Lung microvascular endothelial cell (primary cell): Measurements from ENCODE around the gene CLPTM1. TPM values are rescaled to one million over a fixed set of nuclear protein-coding genes. Genes with fewer than 3 reads are reported as not detected.
"Not testable (repeated sequence)": the region's sequence is repeated elsewhere in the genome, so short reads cannot be mapped to it uniquely, and the experiment has no call there.

Experiments used
- DNase-seq, 2 donors: peaks; one replicate each; pipeline versions ENCODE4 v3.0.0 to v3.0.0-alpha.2; 2010; ENCODE audit warnings: low read depth in 2 of 2
- total RNA-seq: library from RNA; depleted of rRNA; stranded (reverse); fragments of >200 nt; gene quantifications from 2 replicates; pipeline ENCODE4 v1.2.1, GENCODE V29; 2014

The CLPTM1 gene, protein sequence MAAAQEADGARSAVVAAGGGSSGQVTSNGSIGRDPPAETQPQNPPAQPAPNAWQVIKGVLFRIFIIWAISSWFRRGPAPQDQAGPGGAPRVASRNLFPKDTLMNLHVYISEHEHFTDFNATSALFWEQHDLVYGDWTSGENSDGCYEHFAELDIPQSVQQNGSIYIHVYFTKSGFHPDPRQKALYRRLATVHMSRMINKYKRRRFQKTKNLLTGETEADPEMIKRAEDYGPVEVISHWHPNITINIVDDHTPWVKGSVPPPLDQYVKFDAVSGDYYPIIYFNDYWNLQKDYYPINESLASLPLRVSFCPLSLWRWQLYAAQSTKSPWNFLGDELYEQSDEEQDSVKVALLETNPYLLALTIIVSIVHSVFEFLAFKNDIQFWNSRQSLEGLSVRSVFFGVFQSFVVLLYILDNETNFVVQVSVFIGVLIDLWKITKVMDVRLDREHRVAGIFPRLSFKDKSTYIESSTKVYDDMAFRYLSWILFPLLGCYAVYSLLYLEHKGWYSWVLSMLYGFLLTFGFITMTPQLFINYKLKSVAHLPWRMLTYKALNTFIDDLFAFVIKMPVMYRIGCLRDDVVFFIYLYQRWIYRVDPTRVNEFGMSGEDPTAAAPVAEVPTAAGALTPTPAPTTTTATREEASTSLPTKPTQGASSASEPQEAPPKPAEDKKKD
- total RNA-seq: 29.2 and 46.6 TPM in 2 replicates

DNA sequence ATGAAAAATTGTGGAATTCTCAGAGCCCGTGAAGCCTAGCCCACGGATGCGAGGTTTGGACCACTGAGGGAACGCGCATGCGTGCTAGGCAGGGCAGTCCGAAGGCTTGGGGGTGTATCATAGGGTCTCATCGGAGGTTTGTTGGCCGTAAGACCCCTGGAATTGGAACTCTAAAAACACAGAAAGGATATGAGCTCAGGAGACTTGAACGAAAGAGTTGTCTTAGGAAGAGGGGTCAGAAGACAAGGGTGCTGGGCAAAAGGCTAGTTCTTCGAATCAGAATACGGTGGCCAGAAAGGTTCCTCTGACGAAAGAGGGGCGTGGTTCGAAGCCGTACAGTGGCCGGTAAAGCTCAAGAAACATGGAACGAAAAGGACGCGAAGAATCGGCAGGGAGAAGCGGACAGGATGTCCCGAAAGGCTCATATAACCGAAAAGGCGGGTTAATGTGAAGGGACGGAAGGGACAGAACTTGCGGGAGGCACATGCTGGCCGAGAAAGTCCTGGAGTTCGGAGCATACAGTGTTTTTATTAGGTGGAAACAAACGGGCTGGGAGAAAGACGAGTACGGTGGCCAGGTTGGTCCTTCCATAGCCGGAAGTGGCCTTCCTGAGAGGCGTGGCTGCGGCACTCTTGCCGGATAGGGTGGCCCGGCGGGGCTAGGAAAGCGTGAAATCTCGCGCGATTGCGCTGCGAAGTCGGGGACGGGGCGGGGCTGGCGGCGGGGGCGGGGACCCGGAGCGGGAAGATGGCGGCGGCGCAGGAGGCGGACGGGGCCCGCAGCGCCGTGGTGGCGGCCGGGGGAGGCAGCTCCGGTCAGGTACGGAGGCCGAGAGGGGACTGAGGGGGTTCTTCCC, at the start of gene CLPTM1:
Gene CLPTM1 (plus strand): TSS at position 732 of the 856 bp plus-strand sequence. CDS start 16 bp downstream, at position 748.
- peak; percentile 98 to 99 for DNase-seq

DNA sequence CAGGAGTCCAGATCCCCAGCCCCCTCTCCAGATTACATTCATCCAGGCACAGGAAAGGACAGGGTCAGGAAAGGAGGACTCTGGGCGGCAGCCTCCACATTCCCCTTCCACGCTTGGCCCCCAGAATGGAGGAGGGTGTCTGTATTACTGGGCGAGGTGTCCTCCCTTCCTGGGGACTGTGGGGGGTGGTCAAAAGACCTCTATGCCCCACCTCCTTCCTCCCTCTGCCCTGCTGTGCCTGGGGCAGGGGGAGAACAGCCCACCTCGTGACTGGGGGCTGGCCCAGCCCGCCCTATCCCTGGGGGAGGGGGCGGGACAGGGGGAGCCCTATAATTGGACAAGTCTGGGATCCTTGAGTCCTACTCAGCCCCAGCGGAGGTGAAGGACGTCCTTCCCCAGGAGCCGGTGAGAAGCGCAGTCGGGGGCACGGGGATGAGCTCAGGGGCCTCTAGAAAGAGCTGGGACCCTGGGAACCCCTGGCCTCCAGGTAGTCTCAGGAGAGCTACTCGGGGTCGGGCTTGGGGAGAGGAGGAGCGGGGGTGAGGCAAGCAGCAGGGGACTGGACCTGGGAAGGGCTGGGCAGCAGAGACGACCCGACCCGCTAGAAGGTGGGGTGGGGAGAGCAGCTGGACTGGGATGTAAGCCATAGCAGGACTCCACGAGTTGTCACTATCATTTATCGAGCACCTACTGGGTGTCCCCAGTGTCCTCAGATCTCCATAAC, 49.6 kb upstream of the CLPTM1 start, which contains the start of gene APOE:
Gene APOE (plus strand): TSS at position 360 of the 724 bp plus-strand sequence. CDS start 829 bp downstream, outside the sequence.
- no peak for DNase-seq

DNA sequence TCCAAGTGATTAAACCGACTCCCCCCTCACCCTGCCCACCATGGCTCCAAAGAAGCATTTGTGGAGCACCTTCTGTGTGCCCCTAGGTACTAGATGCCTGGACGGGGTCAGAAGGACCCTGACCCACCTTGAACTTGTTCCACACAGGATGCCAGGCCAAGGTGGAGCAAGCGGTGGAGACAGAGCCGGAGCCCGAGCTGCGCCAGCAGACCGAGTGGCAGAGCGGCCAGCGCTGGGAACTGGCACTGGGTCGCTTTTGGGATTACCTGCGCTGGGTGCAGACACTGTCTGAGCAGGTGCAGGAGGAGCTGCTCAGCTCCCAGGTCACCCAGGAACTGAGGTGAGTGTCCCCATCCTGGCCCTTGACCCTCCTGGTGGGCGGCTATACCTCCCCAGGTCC, 47.6 kb upstream of the CLPTM1 start:
- DNase-seq: no peak

DNA sequence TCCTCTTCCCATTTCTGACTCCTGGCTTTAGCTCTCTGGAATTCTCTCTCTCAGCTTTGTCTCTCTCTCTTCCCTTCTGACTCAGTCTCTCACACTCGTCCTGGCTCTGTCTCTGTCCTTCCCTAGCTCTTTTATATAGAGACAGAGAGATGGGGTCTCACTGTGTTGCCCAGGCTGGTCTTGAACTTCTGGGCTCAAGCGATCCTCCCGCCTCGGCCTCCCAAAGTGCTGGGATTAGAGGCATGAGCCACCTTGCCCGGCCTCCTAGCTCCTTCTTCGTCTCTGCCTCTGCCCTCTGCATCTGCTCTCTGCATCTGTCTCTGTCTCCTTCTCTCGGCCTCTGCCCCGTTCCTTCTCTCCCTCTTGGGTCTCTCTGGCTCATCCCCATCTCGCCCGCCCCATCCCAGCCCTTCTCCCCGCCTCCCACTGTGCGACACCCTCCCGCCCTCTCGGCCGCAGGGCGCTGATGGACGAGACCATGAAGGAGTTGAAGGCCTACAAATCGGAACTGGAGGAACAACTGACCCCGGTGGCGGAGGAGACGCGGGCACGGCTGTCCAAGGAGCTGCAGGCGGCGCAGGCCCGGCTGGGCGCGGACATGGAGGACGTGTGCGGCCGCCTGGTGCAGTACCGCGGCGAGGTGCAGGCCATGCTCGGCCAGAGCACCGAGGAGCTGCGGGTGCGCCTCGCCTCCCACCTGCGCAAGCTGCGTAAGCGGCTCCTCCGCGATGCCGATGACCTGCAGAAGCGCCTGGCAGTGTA, 46.9 kb upstream of the CLPTM1 start:
- DNase-seq: no peak

DNA sequence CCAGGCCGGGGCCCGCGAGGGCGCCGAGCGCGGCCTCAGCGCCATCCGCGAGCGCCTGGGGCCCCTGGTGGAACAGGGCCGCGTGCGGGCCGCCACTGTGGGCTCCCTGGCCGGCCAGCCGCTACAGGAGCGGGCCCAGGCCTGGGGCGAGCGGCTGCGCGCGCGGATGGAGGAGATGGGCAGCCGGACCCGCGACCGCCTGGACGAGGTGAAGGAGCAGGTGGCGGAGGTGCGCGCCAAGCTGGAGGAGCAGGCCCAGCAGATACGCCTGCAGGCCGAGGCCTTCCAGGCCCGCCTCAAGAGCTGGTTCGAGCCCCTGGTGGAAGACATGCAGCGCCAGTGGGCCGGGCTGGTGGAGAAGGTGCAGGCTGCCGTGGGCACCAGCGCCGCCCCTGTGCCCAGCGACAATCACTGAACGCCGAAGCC, 46.3 kb upstream of the CLPTM1 start:
- no peak for DNase-seq

DNA sequence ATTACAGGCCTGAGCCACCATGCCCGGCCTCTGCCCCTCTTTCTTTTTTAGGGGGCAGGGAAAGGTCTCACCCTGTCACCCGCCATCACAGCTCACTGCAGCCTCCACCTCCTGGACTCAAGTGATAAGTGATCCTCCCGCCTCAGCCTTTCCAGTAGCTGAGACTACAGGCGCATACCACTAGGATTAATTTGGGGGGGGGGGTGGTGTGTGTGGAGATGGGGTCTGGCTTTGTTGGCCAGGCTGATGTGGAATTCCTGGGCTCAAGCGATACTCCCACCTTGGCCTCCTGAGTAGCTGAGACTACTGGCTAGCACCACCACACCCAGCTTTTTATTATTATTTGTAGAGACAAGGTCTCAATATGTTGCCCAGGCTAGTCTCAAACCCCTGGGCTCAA, 45.4 kb upstream of the CLPTM1 start:
- no peak for DNase-seq

DNA sequence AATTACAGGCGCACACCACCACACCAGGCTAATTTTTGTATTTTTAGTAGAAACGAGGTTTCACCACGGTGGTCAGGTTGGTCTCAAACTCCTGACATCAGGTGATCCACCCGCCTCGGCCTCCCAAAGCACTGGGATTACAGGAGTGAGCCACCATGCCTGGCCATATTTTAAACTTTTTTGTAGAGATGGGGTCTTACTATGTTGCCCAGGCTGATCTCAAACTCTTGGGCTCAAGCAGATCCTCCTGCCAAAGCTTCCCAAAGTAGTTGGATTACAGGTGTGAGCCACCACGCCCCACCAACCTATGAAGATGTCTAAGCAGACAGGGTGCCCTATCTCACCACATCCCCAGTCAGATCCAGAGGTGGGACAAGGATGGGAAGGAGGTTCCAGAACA, 43.3 kb upstream of the CLPTM1 start:
- not testable (repeated sequence) for DNase-seq

DNA sequence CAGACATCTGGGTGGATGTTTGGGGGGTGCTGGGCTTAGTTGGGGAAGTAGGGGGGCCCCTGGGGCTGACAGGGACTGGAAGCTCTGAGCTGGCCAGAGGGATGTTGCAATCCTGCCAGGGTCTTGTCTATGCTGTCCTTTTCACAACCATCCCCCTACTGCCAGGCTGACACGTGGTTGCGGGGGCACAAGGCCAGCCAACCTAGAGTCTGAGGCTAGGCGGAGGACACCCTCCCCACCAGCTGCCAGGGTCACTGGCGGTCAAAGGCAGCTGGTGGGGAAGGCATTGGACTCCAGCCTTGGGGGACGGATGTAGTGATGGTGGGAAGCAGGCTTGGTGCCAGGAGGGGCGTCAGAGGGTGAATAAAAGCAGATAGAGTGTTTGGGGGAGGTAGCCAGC, 42.3 kb upstream of the CLPTM1 start:
- no peak for DNase-seq

DNA sequence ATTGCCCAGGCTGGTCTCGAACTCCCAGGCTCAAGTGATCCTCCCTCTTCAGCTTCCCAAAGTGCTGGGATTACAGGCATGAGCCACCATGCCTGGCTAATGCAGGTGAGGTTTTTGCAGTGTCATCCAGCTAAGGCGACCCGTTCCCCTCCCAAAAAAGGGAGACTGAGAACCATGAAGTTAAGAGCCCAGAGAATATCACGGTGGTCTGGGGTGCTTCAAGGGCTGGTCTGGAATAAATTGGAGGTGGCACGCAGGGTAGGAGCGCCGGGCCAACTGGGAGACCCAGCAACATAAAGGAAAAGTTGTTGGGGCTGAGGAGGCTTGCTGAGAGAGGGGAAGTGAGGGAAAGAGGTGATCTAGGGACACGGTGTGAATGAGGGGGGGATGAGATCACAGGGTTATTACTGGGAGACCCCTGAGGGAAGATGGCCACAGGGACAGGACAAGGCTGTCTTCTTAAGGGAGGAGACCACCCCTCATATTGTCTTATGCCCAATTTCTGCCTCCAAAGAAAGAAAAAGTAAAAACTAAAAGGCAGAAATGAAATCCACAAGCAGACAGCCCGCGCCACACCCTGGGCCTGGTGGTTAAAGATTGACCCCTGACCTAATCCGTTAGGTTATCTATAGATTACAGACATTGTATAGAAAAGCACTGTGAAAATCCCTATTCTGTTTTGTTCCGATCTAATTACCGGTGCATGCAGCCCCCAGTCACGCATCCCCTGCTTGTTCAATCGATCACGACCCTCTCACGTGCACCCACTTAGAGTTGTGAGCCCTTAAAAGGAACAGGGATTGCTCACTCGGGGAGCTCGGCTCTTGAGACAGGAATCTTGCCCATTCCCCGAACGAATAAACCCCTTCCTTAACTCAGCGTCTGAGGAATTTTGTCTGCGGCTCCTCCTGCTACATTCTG, 41.4 kb upstream of the CLPTM1 start:
- not testable (repeated sequence) for DNase-seq

DNA sequence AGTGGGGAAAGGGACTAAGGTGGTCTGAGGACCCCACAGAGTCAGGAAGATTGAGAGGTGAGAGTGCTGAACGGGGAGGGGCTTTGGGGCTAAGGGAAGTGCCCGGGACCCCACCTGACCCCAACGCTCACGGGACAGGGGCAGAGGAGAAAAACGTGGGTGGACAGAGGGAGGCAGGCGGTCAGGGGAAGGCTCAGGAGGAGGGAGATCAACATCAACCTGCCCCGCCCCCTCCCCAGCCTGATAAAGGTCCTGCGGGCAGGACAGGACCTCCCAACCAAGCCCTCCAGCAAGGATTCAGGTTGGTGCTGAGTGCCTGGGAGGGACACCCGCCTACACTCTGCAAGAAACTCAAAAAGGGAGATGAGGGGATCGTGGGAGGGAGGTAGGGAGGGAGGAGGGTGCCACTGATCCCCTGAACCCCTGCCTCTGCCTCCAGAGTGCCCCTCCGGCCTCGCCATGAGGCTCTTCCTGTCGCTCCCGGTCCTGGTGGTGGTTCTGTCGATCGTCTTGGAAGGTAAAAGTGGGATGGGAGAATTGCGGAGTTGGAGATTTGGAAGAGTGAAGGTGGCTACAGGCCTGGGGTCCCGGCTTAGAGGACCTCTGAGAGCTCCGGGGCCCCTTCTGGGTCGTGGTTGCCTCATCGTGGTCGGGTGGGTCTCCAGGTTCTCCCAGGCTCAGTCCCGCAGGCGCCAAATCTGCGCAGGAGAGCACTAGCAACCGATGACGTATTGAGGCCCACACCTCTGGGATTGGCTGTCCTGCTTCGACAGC, 40.6 kb upstream of the CLPTM1 start, which contains the start of gene APOC1:
Gene APOC1 (plus strand): TSS at position 176 of the 774 bp plus-strand sequence. CDS start 284 bp downstream, at position 460.
- DNase-seq: peak; percentile 71 to 88

DNA sequence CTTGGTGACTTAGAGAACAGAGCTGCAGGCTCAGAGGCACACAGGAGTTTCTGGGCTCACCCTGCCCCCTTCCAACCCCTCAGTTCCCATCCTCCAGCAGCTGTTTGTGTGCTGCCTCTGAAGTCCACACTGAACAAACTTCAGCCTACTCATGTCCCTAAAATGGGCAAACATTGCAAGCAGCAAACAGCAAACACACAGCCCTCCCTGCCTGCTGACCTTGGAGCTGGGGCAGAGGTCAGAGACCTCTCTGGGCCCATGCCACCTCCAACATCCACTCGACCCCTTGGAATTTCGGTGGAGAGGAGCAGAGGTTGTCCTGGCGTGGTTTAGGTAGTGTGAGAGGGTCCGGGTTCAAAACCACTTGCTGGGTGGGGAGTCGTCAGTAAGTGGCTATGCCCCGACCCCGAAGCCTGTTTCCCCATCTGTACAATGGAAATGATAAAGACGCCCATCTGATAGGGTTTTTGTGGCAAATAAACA, 30.9 kb upstream of the CLPTM1 start:
- DNase-seq: no peak

DNA sequence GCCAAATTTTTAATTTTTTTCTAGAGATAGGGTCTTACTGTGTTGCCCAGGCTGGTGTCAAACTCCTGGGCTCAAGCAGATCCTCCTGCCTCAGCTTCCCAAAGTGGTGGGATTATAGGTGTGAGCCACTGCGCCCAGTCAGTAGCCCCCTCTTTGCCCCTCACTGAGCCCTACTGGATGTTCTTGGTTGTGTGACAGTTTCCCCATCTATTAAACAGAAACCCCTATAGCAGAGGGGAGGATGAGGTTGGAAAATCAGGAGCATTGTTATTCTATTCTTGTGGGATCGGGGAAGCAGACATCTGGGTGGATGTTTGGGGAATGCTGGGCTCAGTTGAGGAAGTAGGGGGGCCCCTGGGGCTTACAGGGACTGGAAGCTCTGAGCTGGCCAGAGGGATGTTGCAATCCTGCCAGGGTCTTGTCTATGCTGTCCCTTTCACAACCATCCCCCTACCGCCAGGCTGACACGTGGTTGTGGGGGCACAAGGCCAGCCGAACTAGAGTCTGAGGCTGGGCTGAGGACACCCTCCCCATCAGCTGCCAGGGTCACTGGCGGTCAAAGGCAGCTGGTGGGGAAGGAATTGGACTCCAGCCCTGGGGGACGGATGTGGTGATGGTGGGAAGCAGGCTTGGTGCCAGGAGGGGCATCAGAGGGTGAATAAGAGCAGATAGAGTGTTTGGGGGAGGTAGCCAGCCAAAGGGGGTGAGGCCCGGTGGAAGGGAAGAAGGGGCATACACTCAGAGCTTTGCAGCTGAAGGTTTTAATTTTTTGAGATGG, 29.9 kb upstream of the CLPTM1 start:
- peak in 1 of 2 donors; percentile 66 for DNase-seq

DNA sequence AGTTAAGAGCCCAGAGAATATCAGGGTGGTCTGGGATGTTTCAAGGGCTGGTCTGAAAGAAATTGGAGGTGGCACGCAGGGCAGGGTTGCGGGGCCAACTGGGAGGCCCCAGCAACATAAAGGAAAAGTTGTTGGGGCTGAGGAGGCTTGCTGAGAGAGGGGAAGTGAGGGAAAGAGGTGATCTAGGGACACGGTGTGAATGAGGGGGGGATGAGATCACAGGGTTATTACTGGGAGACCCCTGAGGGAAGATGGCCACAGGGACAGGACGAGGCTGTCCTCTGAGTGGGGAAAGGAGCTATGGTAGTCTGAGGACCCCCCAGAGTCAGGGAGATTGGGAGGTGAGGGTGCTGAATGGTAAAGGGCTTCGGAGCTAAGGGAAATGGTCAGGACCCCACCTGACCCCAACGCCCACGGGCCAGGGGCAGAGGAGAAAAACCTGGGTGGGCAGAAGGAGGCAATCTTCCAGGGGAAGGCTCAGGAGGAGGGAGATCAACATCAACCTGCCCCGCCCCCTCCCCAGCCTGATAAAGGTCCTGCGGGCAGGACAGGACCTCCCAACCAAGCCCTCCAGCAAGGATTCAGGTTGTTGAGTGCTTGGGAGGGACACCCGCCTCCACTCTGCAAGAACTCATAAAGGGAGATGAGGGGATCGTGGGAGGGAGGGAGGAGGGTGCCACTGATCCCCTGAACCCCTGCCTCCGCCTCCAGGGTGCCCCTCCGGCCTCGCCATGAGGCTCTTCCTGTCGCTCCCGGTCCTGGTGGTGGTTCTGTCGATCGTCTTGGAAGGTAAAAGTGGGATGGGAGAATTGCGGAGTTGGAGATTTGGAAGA, 28.7 kb upstream of the CLPTM1 start:
- DNase-seq: not testable (repeated sequence)

DNA sequence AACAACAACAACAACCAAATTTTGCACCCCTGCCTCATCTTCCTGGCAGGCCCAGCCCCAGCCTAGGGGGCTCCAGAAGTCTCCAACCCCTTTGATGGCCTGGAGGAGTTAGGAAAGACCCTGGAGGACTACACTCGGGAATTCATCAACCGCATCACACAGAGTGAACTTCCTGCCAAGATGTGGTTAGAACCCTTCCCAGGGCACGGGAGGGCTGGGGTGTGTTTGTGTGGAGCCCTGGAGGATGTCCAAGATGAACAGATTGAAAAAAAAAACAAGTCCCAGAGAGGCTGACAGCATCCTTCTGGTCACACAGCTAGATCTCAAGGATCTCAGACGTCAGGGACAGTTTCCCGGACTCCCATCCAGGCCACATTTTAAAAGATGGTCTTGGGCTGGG, 27.4 kb upstream of the CLPTM1 start:
- DNase-seq: no peak

DNA sequence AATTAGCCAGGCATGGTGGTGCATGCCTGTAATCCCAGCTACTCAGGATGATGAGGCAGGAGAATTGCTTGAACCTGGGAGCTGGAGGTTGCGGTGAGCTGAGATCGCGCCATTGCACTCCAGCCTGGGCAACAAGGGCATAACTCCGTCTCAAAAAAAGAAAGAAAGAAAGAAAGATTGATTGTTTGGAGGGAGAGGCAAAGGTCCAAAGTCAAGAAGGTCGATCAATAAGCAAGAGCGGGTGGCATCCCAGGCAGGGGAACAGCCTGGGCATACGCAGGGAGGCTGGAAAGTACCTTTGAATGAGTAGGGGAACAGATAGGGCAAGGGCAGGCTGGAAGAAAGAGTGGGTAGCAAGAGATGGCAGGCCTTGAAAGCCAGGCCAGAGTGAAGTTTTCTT, 25.1 kb upstream of the CLPTM1 start:
- DNase-seq: no peak

DNA sequence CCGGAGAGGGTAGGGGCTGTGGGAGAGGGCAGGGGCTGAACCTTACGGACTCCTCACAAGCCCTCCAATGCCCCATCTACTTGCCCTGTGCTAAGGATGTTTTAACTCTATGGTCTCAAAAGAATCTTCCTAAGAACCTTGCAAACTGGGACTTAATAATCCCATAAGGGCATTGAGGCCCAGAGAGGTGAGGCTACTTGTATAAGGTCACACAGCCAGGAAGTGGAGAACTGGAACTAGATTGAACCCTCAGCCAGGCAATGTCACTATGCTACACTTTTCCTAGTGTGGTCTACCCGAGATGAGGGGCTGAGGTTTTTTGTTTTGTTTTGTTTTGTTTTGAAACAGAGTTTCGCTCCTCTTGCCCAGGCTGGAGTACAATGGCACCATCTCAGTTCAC, 23.6 kb upstream of the CLPTM1 start:
- DNase-seq: no peak
